NOMO-1 treated with DMSO at 0.1 percent for 48 hours (cell line): Measurements from ENCODE around the gene NCKAP5.
"Not testable (repeated sequence)": the region's sequence is repeated elsewhere in the genome, so short reads cannot be mapped to it uniquely, and the experiment has no call there.

Experiments
- DNase-seq: peaks from one replicate; lab custom pipeline; 2025; ENCODE audit not compliant: unreplicated experiment; lab: John Stamatoyannopoulos, UW

Gene NCKAP5

DNA sequence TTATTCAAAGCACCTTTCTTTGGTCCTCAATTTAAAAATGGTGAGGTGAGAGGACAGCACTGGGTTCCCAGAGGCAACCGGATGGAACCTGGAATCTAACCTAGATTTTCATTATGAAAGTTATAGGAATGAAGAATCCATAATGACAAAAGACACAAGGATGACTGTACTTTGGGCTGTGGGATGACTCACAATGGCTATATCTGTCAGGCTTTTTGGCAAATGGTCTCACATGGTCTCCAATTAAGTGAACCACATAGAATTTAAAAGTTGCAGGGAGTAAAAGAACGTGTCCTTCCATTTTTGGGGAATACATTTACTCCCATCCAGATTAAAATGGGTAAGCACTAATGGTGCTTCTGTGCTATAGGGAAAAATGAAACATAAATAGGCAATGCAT is 866.5 kb downstream of the NCKAP5 start:
- no peak for DNase-seq

GRCh38 chr2:132699802-132700201 is 868.5 kb downstream of the NCKAP5 start:
- not testable (repeated sequence) for DNase-seq

DNA sequence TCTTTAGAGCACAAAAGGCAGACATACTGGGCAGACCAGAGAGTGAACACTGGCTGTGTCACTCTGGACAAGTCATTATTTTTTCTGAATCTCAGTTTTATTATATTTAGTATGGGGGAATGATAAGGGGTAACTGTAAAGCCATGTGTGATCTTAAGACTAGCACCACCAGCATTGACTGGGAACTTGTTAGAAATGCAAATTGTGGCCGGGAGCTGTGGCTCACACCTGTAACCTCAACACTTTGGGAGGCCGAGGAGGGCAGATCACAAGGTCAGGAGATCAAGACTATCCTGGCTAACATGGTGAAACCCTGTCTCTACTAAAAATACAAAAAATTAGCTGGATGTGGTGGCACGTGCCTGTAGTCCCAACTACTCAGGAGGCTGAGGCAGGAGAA is 869.9 kb downstream of the NCKAP5 start:
- DNase-seq, result not testable (repeated sequence)

DNA sequence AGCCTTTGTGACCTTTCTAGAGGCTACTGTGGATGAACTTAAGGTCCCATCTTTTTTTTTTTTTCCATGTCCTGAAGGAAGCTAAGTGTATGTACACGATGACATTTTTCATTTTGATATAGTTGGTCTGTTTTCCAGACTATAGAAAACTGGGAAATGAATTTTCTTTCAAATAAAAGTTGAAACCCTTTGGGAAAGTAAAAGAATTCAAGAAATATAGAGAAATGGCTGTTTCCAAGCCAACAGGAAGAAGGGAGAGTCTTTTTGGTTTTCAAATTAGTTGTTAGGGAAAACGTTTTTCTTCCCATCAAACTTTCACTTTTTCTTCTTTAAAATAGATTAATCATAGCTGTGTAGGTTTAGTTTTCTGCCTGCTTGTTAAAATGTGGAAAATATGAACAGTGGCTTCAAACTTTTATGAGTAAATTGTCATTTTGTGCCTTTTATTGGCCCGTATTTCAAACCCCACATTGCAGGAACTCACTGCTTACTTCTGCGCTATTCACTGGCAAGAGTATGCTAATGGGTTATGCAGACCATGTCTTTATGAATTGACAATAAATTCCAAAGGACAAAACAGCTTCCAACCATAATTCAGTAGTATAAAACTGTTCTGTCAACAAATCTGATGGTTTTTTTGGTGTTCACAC is 870.6 kb downstream of the NCKAP5 start:
- no peak for DNase-seq

GRCh38 chr2:132692816-132693215 is 875.4 kb downstream of the NCKAP5 start:
- no peak for DNase-seq

DNA sequence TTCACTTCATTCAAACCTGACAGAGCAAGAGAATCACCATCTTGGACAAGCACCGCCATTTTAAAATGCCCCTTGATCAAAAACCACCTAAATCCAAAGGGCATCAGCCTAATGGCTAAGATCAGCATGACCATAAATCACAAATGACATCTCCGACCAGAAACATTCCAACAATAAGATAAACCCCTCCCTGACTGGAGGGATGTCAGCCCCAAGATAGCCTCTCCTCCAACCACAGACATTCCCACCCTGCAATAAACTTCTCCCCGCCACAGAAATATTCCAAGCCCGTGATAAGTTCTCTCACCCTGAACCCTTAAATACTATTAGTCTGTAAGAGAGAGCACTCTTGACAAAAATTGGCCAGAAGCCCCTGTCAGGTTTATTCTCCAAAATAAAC is 876.7 kb downstream of the NCKAP5 start:
- DNase-seq, result no peak

- DNase-seq, result no peak
These were observed 877.5 kb downstream of the NCKAP5 start for GRCh38 chr2:132690664-132691303.

DNA sequence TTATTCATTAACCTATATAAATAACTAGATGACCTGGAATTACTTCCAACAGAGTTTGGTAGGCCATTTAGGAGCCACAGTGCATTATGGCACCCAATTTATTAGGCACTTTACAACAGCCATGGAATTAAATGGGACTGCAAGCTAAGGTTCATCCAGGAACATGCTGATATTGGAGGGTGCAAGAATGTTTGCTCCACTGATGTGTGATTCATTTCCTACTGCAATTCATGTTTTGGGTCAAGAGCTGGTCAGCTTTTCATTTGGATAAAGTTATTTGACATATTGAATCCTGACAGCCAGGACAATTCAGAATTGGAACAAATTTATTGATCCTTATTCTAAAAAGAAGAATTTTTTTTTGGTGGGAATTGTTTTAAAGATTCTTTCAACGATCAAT is 886.5 kb downstream of the NCKAP5 start:
- DNase-seq, result no peak

- no peak for DNase-seq
These were observed 887.7 kb downstream of the NCKAP5 start for GRCh38 chr2:132680544-132680943.

GRCh38 chr2:132678483-132678882 is 889.8 kb downstream of the NCKAP5 start:
- DNase-seq, result no peak

DNA sequence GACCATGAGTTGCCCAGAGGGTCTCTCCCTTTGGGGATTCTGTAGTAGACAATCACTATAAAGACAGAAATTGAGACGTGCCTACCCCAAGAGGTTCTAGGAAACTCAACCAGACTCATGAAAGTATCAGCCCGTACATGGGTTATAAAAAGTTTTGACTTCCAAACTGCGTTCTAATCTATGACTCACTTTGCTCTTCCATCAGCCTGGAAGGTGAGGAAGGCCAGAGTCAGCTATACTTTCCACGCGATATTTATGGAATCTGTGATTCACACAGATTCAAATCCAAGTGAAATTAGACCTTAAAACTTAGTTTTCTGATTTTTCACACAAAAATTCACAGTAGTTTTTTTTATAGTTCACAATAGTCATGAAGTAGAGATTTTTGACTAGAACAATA is 890.6 kb downstream of the NCKAP5 start:
- DNase-seq, result no peak

DNA sequence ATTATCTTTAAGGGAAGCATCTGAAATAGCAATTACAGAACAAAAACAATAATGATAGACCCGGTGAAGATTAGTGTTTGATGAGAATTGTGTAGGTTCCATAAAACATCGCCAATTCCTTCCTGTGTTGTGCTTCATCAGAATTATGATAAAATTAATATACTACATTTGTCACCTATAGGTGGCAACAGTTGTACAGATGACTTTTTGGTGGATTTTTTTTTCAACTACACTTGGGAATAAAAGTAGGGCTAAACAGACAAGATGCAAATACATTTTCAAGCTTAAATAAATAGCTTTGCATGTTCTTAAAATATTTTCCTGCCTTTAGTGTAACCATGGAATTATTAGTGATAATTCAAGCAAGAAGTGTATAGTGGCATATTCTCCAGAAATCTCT is 891.3 kb downstream of the NCKAP5 start:
- no peak for DNase-seq

- DNase-seq, result no peak
These were observed 897.0 kb downstream of the NCKAP5 start for GRCh38 chr2:132671151-132671835.

DNA sequence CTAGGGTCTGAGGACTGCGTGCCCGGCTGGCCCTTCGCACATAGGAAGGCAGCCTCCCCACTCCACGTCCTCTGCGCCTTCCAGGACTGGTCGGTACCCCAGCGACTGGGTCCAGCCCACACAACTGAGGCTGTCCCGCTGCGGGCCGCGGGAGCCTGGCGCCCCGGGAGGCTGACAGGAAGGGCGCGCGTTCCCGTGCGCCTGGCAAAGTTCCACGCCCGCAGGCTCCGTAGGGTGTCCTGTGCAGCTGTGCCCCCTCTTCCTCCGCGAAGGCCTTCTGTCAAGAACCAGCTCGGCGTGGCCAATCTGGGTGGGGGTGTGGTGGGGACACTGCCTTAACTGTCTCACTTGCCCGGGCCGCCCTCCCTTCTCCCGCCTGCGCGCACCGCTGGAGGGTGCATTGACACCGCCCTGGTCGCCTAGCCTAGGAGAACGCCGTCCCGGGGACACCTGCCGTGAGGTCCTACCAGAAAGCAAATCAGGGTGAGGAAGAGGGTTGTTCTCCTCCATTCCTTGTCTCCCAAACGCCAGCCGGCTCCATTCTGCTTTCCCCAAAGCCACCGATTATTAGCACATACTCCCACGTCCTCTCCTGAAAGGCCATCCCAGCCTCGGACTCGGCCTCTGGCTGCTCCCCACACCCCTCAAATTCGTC is 897.6 kb downstream of the NCKAP5 start:
- DNase-seq, result no peak

DNA sequence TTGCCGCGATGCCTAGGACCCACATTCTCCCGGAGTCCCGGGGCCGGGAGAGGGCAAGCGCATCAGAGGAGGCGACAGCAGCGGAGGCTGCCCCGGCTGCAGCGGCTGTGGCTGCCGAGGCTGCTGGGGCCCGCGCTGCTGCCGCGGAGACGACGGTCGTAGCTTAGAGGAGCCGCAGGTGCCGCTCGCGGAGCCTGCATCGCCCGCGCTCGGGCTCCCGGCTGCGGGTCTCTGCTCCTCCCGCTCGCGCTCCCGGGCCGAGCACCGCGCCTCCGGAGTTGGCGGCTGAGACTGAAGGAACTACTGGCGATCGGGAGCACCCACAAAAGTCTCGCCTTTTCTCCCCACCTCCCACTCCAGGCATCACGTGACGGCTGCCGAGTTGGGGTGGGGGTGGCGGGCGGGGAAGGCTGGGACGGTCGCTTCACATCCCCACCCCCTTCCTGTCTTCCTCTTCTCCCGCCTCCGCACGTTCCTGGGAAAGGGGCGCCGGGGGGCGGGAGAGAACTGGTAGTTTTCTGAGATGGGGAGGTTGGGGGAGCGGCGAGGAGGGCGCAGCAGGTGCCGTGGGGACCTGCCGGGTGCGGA is 898.3 kb downstream of the NCKAP5 start, which contains the start of gene LYPD1:
Gene LYPD1 (minus strand): TSS at position 298 of the 588 bp plus-strand sequence. CDS start 273 bp downstream, at position 25.
- DNase-seq, result no peak

- DNase-seq, result no peak
These were observed 899.0 kb downstream of the NCKAP5 start for GRCh38 chr2:132668987-132669907.

GRCh38 chr2:132668189-132668823 is 900.0 kb downstream of the NCKAP5 start:
- DNase-seq, result no peak

GRCh38 chr2:132667706-132668105 is 900.6 kb downstream of the NCKAP5 start:
- no peak for DNase-seq

GRCh38 chr2:132665401-132666140 is 902.7 kb downstream of the NCKAP5 start:
- no peak for DNase-seq
